Muscle of leg (tissue), 11 donors: ENCODE results near the gene GRID1. TPM values are rescaled to one million over a fixed set of nuclear protein-coding genes. Genes with fewer than 3 reads are reported as not detected.
"Not testable (repeated sequence)": the region's sequence is repeated elsewhere in the genome, so short reads cannot be mapped to it uniquely, and the experiment has no call there.

ENCODE experiments used
- DNase-seq: peaks from one replicate; pipeline ENCODE4 v3.0.0; 2013
- H3K27ac ChIP-seq: one replicate; pipeline ENCODE4 v1.5.1; 2013; ENCODE audit warnings: mild to moderate bottlenecking, low read length, control low read depth
- H3K27me3 ChIP-seq: one replicate; pipeline ENCODE4 v1.6.1; 2013; ENCODE audit warnings: low read length; ENCODE audit not compliant: control insufficient read depth, insufficient read depth
- H3K36me3 ChIP-seq: one replicate; pipeline ENCODE4 v1.6.1; 2013; ENCODE audit warnings: low read length; ENCODE audit not compliant: control insufficient read depth, insufficient read depth
- H3K4me1 ChIP-seq: one replicate; pipeline ENCODE4 v1.6.1; 2013; ENCODE audit warnings: low read length; ENCODE audit not compliant: control insufficient read depth, insufficient read depth
- H3K4me3 ChIP-seq: one replicate; pipeline ENCODE4 v1.5.1; 2013; ENCODE audit warnings: low read length, control low read depth
- H3K9me3 ChIP-seq: replicated peaks from 2 replicates; pipeline ENCODE4 v1.6.1; 2013; ENCODE audit warnings: low read depth, low read length; ENCODE audit not compliant: control insufficient read depth
- WGBS: methylation state at CpG from one replicate; pipeline ENCODE4 v1.1.5; 2013; ENCODE audit warnings: missing lambda C conversion rate; ENCODE audit not compliant: insufficient coverage; 5-methylcytosine and 5-hydroxymethylcytosine counted together
- polyA plus RNA-seq, 8 donors: library from polyadenylated mRNA; unstranded; fragments of 120-200 nt; gene quantifications; one replicate each; pipeline versions ENCODE4 v1.2.1 to v1.2.3, GENCODE V29; 2013; ENCODE audit warnings: inconsistent platforms in 1 of 8, low replicate concordance in 1 of 8; ENCODE audit not compliant: insufficient read length in 8 of 8, insufficient read depth in 1 of 8
- total RNA-seq: library from RNA; stranded (reverse); fragments of 120-200 nt; gene quantifications from one replicate; pipeline ENCODE4 v1.2.4, GENCODE V29; 2013

The GRID1 gene
- total and polyA plus RNA-seq, 9 donors, result 2.4 to 6.1 (median 3.1) TPM

DNA sequence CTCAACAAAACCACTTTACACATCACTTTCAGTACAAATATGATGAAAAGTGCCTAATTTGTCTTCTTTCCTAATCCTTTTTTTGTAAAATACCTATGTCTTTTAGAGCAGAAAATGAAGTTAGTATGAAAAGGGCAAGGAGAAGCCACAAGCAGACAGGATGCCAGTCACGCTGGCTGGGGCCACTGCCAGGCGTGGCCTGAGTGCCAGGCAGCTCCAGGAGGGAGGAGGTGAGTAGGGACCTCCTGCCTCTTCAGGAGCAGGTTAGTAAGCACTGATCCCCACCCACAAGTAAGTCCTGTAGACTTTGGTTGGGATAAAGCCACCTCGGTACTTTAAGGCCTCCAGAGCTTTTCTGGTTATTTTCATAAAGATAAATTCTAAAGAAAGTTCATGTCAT, 432.0 kb downstream of the GRID1 start:
- DNase-seq, result no peak
- Histone ChIP-seq H3K9me3 (no peaks in the 10 kb centered on the region), H3K36me3 (no peaks in the 10 kb centered on the region), H3K4me1 (no peaks in the 10 kb centered on the region), H3K27ac (no peak overlapping the region), H3K27me3 (no peaks in the 10 kb centered on the region), H3K4me3 (no peak overlapping the region)
- WGBS, result 90% methylated on average over 2 of the region's 3 CpGs

DNA sequence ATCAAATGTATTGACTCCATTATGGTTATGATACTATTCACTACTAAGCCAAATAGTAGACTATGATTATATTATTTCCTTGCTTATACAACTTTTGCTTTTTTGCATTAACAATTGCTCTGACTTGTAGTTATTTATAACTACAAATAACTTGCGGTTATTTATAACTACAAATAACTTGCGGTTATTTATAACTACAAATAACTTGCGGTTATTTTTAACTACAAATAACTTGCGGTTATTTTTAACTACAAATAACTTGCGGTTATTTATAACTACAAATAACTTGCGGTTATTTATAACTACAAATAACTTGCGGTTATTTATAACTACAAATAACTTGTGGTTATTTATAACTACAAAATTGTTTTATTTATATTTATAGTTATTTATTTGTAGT, 436.6 kb downstream of the GRID1 start:
- H3K36me3 ChIP-seq, DNase-seq, H3K4me1 ChIP-seq, H3K9me3 ChIP-seq, H3K27me3 ChIP-seq, H3K4me3 ChIP-seq, H3K27ac ChIP-seq: not testable (repeated sequence)
- WGBS, result no CpG with 5 or more reads among the region's 7 CpGs

DNA sequence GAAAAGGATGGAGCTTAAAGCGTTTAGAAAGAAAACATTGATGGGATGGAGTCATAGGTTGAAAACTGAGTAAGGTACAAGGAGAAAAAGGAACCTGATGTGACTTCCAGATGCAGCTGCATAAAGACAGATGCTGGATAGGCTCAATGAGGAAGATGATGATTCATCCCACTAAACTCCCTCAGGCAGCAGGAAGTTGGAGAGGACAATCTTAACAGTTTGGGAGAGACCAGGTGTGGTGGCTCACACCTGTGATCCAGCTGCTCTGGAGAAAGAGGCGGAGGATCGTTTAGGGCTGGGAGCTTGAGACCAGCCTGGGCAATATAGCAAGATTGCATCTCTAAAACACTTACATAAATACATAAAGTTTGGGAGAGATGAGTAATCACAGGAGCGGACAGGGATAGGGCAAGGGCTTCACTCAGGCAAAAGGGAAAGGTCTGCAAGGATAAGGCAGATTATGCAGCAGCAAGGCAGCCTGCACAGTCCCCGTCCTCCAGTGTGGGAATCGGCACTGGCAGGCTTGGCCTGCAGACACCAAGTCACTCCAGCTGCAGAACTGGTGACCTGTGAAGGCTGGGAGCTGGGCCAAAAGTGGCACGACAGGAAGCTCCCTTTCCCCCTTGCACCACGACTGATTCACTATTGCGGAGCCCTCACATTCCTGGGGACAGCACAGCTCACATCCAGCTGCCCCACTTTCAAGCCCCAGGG, 438.5 kb downstream of the GRID1 start:
- Histone ChIP-seq H3K9me3 (no peaks in the 10 kb centered on the region), H3K27ac (no peak overlapping the region), H3K4me1 (no peaks in the 10 kb centered on the region), H3K27me3 (no peaks in the 10 kb centered on the region), H3K4me3 (no peak overlapping the region), H3K36me3 (no peaks in the 10 kb centered on the region)
- no peak for DNase-seq
- WGBS, result 58% methylated on average over 4 of the region's 9 CpGs

DNA sequence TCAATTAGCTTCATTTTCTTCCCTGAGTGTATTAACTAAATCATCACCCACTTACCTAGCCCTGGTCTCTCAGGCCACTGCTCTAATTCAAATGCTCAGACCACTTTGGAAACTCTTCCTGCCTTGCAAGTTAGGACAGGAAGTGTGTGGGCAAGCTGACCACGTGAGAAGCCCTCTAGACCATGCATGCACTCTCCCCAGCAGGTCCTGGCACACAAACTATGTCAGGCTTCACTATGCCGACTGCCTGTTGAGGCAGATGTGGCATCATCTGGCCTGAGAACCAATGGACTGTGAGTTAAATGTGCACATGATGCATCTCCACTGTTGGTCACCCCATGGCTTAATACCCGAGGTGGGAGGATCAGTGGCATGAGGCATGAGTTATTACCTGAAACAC, 439.6 kb downstream of the GRID1 start:
- no peaks in the 10 kb centered on the region for H3K36me3 ChIP-seq
- no peaks in the 10 kb centered on the region for H3K9me3 ChIP-seq
- peaks cover 8% of the 10 kb centered on the region for H3K4me1 ChIP-seq
- no peak overlapping the region for H3K4me3 ChIP-seq
- H3K27me3 ChIP-seq, result no peaks in the 10 kb centered on the region
- DNase-seq, result no peak
- 71% methylated on average over 1 of the region's 3 CpGs for WGBS
- H3K27ac ChIP-seq, result no peak overlapping the region

DNA sequence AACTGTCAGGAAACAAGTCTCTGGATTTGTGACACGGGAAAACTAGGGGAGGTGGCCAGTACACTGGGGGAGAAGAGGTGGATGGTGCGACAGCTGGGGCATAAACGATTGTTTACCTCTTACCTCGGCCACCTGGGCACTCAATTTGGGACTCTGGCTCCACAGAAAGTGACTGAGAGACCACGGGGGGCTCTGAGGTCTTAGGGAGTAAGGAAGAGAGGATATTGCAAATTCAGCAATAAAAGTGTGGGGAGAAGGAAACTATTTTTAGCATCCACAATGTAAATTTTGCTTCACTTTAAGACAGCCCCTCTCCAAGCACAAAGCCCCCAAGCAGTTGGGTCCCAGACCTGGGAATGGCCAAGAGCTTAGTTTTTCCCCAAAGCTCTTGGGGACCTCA, 440.5 kb downstream of the GRID1 start:
- DNase-seq, result no peak
- H3K4me3 ChIP-seq, result no peak overlapping the region
- H3K36me3 ChIP-seq, result no peaks in the 10 kb centered on the region
- WGBS, result 51% methylated on average over 4 of the region's 5 CpGs
- H3K4me1 ChIP-seq, result peaks cover 13% of the 10 kb centered on the region
- H3K27me3 ChIP-seq, result no peaks in the 10 kb centered on the region
- H3K27ac ChIP-seq, result no peak overlapping the region
- no peaks in the 10 kb centered on the region for H3K9me3 ChIP-seq

DNA sequence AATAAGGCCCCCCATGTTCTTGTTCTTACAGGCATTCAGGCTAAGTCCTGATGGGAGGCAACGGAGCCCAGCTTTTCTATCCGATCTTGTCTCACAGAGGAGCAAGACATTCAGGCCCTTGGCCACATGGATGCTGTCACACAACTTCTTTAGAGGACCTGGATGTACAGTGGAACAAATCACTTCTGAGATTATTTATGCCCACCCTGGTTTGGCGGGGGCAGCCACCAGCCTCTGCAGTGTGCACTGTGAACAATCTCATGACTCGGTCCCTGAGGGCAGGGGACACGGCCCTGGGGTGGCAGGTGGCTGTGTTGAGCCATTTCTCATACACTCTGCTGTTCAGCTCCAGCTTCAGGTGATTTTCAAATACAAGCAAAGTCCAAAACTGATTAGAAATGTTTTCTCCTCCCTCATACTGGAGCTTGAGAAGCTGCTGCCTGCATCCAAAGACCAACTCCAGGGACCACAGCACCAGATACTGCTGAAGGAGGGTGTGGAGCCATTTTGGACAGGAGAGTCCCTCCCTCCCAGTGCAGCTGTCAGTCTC, 441.3 kb downstream of the GRID1 start:
- H3K9me3 ChIP-seq, result no peaks in the 10 kb centered on the region
- no peak overlapping the region for H3K27ac ChIP-seq
- 97% methylated on average over 5 of the region's 5 CpGs for WGBS
- H3K27me3 ChIP-seq, result no peaks in the 10 kb centered on the region
- peaks cover 15% of the 10 kb centered on the region for H3K4me1 ChIP-seq
- H3K36me3 ChIP-seq, result no peaks in the 10 kb centered on the region
- DNase-seq, result no peak
- H3K4me3 ChIP-seq, result no peak overlapping the region

DNA sequence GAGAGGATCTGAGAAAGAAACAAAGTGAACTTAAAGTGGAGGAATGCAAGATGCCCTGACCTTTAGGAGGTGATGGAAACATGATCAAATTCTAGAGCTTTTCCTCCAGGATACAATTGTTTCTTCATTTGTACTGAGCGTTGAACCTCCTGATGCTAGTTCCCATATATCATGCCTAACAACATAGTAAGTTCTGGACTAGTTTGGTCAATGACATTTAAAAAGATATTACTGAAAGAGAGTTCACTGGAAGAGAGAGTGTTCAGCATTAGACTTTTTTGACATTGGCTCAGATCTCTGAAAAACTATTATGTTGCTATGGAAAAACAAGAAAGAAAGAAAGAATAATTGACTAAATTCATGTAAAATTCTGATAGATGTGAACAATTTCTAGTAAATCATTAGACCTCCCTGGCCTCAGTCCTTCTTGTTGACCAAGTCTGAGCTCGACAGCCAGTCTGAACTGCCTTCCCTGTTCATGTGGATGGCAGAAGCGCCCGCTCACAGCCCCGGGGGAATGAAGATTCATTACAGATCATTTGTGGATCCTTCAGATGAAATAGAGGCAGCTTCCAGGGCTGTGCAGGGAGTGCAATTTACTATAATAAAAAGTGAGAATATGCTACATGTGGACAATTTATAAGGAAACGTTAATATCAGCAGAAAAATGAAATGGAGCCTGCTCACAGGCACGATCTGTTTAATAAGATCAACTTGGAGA, 442.1 kb downstream of the GRID1 start:
- no peak for DNase-seq
- H3K27ac ChIP-seq, result no peak overlapping the region
- WGBS, result 80% methylated on average over 1 of the region's 7 CpGs
- H3K27me3 ChIP-seq, result no peaks in the 10 kb centered on the region
- H3K4me3 ChIP-seq, result no peak overlapping the region
- peaks cover 20% of the 10 kb centered on the region for H3K4me1 ChIP-seq
- H3K9me3 ChIP-seq, result no peaks in the 10 kb centered on the region
- no peaks in the 10 kb centered on the region for H3K36me3 ChIP-seq

DNA sequence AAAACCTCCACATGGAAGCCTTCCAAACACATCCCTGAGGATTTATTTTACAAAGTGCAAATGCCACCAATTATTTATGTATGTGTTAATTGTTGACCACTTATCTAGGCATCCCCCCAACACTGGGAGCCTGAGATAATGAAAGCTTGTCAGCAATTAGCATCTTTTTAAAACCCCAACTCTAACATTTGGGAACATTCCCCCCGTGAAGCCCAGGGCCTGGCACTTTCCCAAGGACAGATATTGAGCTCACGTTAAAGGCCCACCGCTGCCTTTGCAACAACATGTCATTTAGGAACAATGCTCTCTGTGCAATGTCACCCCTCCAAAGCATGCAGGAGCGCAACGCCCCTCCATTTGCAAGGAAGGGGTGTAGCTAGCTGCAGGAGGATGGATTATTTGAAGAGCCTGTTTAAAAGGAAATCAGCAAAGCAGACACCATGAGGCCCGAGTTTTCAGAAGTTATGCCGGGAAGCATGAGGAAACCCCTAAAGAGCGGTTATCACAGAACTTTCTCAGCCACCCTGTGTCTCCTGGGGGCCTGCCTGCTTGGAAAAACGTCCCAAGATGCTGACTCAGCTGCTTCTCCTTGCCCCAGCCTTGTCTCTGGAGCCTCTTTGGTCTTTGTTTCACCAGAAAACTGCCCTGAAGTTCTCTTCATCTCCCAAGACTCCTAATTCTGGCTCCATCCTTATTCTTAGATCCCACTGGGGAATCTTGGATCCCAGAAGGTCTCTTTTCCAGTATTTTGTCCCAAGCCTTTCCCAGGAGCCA, 444.1 kb downstream of the GRID1 start:
- WGBS, result 33% methylated on average over 6 of the region's 9 CpGs
- peaks cover 28% of the 10 kb centered on the region for H3K4me1 ChIP-seq
- no peak overlapping the region for H3K27ac ChIP-seq
- peak; percentile 41 for DNase-seq
- H3K4me3 ChIP-seq, result no peak overlapping the region
- H3K36me3 ChIP-seq, result no peaks in the 10 kb centered on the region
- no peaks in the 10 kb centered on the region for H3K9me3 ChIP-seq
- peaks cover 2% of the 10 kb centered on the region for H3K27me3 ChIP-seq

DNA sequence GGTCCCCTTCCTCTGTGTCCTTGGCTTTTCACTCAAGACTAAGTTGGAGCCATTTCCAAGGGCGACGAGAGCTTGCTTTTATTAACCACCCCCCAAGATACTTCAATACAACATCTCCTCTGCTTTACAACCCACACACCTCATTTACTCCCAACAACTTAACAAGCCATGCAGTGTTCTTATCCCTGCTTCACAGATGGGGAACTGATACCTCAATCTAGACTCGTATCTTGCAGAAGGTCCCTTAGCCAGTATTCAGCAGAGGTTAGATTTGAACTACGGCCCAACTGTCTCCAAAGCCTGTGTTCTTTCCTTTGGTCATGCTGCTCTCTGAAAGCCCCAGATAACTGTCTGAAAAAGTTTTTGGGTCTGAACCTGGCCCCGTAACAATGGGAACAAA, 444.8 kb downstream of the GRID1 start:
- peaks cover 2% of the 10 kb centered on the region for H3K27me3 ChIP-seq
- 70% methylated on average over 5 of the region's 5 CpGs for WGBS
- no peaks in the 10 kb centered on the region for H3K9me3 ChIP-seq
- no peak for DNase-seq
- H3K4me1 ChIP-seq, result peaks cover 28% of the 10 kb centered on the region
- no peak overlapping the region for H3K4me3 ChIP-seq
- no peak overlapping the region for H3K27ac ChIP-seq
- H3K36me3 ChIP-seq, result no peaks in the 10 kb centered on the region

DNA sequence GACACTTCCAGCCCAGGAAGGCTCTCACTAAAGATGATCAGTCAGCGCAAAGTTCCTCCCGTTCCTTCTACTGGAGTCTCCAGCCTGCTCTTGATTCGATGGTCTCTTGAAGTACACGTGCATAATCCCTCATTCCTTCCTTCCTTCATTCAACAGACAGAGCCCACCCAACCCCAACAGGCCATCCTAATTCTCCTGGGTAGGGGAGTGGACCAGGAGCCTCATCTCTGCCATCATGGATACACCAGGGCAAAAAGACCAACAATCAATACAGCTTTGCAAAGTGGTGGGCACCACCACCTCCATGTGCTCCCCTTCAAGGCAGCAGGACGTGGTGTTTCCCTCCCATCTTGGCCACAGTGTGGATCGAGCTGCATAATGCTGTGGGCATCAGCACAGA, 446.3 kb downstream of the GRID1 start:
- H3K27me3 ChIP-seq, result peaks cover 2% of the 10 kb centered on the region
- peaks cover 34% of the 10 kb centered on the region for H3K4me1 ChIP-seq
- no peak for DNase-seq
- no peaks in the 10 kb centered on the region for H3K36me3 ChIP-seq
- H3K4me3 ChIP-seq, result no peak overlapping the region
- H3K9me3 ChIP-seq, result no peaks in the 10 kb centered on the region
- no peak overlapping the region for H3K27ac ChIP-seq
- WGBS, result 83% methylated on average over 2 of the region's 6 CpGs
